GM19035 (cell line): Measurements from ENCODE around the gene EIF2S2.

Source experiments
- ATAC-seq: cut with Tn5 transposase; IDR thresholded peaks from one replicate; pipeline ENCODE4 v1.9.1; 2021; ENCODE audit not compliant: unreplicated experiment

The EIF2S2 gene

DNA sequence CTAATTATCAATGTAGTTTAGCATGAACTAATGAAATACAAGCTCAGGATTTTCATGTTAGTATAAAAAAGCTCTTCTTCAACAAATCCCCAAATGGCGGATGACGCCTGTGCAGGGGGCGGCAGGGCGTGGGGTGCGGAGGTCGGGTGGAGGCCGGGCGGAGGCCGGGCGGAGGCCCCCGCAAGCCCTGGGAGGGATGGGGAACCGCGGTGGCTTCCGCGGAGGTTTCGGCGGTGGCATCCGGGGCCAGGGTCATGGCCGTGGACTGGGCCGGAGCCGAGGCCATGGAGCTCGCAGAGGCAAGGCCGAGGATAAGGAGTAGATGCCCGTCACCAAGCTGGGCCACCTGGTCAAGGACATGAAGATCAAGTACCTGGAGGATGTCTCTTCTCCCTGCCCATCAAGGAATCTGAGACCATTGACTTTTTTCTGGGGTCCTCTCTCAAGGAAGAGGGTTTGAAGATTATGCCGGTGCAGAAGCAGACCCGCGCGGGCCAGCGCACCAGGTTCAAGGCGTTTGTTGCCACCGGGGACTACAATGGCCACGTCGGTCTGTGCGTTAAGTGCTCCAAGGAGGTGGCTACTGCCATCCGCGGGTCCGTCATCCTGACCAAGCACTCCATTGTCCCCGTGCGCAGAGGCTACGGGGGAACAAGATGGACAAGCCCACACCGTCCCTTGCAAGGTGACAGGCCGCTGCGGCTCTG, 10.4 kb upstream of the EIF2S2 start:
- ATAC-seq = no peak

DNA sequence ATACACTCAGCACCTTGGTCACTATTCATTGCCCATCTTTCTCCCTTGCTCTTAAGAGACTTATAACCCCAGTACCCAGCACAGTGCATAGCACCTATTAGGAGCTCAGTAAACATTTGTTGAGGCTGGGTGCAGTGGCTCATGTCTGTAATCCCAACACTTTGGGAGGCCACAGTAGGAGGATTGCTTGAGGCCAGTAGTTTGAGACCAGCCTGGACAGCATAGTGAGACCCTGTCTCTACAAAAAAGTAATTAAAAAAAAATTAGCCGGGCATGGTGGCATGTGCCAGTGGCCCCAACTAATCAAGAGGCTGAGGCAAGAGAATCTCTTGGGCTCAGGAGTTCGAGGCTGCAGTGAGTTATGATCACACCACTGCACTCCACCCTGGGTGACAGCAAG, 8.2 kb upstream of the EIF2S2 start:
- ATAC-seq = no peak

DNA sequence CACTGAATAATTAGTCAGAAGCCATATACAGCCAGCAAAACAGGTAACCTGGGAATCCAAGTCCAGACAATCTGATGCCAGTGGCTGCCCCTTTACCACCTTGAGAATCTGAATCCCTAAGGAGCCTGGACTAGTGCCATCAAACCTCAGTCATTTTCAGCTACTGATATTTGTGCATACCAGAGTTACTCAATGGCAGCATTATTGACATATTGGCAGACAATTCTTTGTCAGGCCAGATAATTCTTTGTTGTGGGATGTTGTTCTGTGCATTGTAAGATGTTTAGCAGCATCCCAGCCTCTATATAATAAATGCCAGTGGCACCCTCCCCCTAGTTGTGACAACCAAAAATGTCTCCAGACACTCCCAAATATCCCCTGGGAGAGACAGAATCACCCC, 3.2 kb upstream of the EIF2S2 start:
- no peak for ATAC-seq

DNA sequence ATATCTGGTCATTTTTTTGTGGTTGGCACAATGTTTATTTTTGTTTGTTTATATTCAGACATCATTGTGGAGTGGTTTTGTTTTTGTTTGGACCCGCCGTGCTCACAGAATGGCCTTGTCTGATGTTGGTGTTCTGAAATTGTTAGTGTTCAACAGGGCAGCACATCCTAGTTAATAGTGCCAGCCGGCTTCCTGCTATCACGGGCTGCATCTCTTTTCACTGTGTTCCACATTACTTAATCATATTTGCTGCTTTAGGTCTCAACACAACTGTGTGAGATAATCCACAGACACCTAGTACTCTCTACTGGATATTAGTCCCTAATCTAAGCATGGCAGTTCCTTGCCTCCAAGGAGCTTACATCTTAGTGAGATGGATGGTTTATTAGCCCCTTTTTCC, 2.8 kb upstream of the EIF2S2 start:
- ATAC-seq = no peak

DNA sequence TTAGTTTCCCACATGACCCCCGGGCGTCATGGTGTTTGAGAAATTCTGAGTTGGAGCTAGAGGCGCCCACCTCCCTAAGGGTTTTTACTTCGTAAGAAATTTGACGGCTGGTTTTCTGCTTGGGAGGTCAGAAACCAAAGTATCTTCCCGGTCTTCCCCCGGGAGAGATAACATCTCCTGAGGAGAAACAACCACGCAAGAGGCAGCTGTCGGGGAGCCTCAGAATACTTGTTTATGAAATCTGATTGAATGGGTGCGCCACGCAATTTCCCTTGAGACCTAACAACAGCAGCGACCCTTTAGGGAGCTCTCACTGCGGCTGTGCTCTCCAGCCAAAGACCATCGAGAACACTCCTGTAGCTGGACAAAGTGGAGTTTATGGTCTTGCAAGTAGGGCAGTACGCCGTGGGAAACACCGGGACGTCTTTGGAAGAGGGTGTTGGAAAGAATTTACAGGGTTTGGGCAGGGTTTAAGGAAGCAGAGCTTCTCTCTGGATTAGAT, 608 bp upstream of the EIF2S2 start:
- peak; percentile 7 for ATAC-seq

DNA sequence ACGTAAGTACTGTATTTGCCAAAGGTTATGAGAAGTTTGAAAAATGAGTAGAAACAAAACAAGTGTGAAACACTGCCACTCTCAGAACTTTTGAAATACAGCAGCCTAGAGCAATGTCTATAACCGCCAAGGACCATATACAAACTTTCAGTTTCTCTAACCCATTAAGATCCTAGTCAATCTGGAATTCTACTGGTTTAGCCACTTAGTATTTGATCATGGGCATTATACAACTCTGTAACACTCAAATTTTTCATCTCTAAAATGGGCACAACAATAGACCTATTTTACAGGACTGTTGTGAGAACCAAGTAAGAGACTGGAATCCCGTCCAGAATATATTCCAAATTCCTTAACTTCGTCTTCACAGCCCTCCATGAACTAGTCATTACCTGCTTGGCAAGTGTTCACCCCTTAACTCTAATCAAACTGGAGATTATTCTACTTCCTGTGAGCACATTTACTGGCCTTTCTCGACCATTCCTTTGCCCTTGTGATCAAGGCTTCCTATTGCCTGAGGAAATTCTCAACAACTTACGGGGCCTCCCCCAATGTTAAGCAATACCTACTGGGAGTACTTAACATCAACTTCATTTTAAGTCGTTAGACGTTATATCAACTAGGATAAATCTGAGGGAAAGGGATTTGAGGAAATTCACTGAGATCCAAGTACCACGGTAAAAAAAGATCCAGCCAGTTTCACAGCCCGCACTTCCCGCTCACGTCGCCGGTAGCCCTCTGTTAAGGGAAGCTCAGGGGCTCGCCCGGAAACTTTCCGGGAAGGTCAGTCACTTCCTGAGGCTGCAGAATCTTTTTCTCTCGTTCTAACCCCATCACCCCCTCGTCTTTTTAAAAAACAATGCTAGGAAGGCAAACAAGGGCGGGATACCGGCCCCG, 1.1 kb downstream of the EIF2S2 start:
- ATAC-seq = no peak

DNA sequence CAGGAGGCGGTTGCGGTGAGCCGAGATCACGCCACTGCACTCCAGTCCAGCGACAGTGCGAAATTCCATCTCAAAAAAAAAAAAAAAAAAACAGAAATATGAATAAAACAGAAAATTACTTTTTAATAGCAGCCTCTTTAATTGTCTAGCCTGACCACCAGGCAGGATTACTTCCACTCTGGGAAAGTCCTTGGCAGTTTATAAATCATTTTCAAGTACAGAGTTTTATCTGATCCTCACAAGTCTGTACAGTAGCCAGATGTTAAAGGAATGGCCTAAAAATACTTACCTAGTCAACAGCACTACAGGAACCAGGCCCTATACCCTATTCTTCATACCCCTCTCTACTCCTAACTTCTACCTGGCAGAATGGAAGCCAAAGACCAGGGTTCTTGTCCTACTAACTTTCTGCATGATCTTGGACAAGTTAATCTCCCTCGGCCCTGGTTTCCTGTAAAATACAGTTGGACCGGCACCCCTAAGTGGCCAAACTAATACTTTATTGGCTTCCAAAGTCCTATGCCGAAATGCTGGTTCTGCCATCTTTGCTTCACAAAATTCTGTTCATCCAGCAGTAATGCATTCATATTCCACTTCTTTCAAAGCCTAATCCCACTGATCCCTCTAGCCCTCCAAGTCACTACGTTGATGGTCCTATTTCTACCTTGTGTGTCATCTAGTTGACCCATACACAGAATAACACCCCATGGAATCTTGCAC, 1.9 kb downstream of the EIF2S2 start:
- ATAC-seq = no peak

DNA sequence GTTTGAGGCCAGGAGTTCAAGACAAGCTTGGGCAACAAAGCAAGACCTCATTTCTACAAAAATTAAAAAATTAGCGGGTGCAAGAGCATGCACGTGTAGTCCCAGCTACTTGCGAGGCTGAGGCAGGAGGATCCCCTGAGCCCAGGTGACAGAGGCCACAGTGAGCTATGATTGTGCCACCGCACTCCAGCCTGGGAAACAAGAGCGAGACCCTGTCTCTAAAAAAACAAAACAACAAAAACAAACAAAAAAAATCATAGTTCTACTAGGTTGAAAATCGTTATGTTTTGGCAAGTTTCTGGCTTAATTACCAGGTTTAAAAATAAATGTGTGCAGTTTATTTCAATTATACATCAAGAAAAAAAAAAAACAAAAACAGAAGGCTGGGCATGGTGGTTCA, 2.6 kb downstream of the EIF2S2 start:
- no peak for ATAC-seq

DNA sequence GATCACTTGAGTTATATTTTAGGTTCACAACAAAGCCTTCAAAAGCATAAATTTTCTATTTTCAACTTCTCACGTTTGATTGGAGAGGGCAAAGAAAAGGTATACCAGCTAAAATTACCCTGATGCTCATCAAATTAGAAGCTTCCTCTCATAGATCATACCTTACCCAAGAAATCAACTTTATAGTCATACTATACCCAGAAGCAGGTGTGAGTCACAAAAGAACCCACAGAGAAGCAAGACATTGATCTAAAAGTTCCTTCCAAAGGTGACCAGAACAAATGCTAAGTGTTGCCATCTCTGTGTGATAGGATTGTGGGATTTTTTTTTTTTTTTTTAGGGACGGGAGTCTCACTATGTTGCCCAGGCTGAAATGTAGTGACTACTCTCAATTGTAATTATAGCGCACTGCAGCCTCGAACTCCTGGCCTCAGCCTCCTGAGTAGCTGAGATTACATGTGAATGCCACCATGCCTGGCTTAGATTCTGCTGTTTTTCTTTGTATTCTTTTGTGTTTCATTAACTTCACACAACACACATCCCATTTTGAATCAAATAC, 3.3 kb downstream of the EIF2S2 start:
- no peak for ATAC-seq

DNA sequence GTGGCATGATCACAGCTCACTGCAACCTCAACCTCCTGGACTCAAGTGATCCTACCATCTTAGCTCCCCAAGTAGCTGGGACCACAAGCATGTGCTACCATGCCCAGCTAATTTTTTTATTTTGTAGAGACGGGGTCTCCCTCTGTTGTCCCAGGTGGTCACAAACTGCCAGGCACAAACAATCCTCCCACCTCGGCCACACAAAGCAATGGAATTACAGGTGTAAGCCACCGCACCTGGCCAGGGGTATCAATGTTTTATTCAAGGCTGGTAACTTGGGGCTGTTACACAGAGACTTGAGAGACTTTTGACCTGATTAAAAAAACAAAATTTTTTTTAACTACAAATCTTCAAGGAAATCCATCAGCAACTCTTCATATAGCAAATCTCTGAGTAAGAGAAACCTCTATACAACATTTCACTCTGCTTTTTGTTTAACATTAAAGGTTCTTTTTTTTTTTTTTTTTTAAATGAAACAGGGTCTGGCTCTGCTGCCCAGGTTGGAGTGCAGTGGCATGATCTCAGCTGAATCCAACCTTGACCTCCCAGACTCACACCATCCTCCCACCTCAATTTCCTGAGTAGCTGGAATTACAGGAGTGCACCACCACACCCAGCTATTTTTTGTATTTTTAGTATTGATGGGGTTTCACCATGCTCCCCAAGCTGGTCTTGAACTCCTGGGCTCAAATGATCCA, 5.9 kb downstream of the EIF2S2 start:
- no peak for ATAC-seq

DNA sequence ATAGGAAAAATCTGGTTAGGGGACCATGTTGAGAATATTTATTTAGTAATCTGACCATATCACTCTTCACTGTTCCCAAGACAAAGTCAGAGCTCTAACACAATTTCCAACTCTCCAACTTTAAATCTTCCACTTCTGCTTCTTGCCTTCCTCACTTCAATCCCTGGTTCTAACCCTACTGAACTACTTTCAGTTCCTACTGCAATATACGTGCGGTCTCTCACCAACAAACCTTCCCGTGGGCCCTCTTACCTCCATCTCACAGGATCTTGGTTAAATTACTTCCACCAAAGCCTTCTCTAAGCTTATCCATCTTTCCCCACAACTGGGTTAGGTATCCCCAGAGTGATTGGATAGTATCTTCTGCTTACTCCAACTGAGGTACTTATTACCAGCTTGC, 8.0 kb downstream of the EIF2S2 start:
- ATAC-seq = no peak

DNA sequence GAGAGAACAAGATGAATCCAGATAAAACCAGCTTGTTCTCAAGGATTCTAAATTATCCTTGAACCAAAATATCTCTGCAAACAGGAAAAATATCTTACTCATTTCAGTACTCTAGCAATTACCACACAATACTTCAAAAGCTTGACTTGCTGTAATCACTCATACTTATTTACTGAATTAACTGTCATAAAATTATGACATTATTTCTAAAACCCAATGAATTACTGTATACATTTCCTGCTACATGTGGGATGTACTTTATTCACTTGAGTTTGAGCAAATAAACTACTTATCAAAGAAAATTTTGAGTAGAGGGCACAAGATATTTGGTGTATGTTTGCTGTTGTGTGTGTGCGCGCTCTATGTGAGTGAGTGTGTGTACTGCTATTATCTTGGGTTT, 9.7 kb downstream of the EIF2S2 start:
- ATAC-seq = no peak

DNA sequence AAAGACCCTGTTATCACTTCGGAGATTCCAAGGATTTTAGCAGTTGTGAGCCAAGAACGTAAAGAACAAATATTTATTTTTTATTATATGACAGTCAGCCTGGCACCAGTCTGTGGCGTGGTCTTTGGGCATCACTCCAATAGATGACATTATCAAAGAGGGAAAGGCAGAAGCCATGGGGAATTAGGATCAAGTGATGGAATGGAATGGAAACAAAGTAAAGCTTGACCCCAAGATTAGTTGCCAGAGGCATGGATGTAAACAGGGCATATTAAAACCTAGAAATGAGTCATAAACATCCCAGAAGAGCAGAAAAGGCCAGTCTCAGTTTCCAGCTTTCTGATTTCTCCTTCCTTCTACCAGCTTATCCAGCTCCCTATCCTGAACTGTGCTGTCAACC, 11.5 kb downstream of the EIF2S2 start:
- no peak for ATAC-seq

DNA sequence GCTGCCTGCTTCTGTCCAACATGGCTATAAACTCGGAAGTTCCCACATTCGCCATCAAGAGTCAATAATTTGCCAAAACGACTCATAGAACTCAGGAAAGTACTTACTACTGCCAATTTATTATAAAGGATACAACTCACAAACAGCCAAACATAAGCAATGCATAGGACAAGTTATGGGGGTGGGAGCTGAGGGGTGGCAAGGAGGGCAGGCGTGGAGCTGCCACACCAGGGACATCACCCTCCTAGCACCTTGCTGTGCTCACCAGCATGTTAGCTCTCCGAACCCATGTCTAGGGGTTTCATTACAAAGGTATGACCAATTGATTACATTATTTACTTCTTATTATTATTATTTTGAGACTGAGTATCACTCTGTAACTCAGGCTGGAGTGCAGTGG, 12.4 kb downstream of the EIF2S2 start:
- no peak for ATAC-seq

DNA sequence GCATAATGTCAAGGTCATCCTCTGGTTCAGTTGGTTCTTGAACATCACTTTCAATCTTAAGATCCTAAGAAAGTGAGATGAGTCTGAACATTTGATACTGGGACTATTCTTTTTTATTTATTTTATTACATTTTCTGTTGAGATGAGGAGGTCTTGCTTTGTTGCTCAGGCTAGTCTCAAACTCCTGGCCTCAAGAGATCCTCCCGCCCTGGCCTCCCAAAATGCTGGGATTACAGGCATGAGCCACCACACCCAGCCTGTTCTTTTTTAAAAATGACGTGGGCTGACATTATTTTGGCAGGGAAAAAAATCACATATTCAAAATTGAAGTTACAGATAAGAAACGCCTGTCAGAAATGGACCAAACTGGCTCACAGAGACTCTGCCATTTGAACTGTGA, 13.5 kb downstream of the EIF2S2 start:
- ATAC-seq = no peak

DNA sequence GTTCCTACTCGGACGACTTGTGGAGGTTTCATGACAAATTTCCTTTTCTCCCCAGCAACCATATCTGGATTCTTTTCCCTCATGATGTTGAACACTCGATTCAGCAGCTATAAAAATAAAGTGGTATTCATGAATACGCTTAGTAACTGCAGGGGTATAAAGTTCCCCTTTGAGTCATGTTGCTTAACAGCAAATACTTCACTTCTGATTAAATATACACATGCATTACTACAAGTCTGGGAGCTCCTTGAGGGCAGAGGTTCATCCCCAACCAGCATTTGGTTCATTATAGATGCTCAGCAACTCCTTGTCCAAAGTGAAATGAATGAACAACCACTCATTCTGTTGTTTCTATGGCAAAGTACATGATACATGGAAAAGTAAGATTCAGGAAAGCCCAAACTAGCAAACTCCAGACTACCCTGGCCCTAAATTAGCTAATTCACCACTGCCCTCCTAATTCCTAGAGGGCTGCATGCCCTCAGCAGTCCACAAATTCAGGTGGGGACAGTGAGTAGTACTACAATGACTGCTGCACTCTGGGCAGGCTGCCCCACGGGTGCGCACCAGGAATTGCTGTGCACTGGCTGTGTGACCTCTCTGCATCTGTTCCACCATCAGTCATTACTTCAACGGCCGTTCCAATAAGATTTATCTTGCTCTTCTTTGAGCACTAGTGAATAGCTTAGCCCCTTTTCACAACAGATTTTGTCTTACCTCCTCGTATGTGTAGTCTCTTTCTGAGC, 15.2 kb downstream of the EIF2S2 start:
- ATAC-seq = no peak

DNA sequence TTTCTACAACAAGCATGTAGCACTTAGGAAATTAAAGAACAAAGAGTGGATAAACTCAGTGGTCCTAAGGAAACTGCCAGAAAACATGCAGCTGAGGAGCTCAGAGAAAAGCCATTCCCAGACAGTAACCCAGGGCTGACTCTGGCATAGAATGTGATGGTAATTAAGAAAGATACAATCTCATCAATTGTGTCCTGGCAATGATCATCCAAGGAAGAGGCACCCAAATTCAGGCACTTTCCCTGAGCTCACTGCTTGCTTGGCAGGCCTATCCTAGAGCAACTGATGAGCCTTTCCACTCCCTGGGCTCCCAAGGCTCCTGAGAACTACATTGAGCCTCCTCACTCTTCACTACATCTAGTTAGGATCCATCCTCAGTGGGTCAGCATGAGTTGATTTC, 16.2 kb downstream of the EIF2S2 start:
- ATAC-seq = no peak

DNA sequence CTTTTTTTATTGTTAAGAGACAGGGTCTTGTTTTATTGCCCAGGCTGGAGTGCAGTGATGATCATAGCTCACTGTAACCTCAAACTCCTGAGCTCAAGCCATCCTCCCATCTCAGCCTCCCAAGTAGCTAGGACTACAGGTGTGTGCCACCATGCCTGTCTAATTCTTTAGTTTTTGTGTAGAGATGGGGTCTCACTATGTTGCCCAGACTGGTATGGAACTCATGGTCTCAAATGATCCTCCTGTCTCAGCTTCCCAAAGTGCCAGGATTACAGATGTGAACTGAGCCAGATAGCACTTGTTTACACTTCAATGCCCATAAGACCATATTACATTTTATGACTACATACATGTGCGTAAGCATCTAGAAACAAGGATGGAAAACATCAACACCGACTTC, 18.1 kb downstream of the EIF2S2 start:
- no peak for ATAC-seq

DNA sequence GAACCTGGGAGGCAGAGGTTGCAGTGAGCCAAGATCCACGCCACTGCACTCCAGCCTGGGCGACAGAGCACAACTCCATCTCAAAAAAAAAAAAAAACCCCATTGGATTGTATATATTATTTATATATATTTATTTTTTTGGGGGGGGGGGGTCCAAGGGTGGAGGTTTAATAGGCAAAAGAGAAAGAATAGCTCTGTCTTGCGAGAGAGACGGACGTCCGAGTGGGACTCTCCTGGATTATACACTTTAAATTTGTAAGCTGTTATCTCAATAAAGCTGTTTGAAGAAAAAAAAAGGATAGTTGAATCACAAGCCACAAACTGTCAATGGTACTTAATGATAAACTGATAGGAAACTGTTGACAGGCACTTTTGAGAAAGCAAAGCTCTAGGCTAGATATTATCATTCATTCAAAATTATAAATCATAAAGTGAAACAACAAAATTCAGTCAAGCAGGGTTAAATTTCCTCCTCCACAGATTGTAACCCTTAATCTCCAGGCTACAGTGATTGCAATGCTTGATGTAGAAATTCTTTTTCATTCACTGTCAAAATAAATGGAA, 20.3 kb downstream of the EIF2S2 start:
- ATAC-seq = no peak

DNA sequence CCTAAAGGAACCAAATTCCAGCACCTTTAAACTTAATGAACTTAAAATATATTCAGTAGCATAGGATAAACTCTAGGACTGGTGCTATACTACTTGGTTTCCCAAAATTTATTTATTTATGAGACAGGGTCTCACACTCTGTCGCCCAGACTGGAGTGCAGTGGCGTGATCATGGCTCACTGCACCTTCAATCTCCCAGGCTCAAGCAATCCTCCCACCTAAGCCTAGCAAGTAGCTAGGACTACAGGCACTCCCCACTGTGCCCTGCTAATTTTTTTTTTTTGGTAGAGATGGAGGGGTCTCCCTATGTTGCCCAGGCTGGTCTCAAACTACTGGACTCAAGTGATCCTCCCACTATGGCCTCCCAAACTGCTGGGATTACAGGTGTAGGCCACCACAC, 21.4 kb downstream of the EIF2S2 start:
- no peak for ATAC-seq
